Adipose tissue (tissue), 3 donors: Measurements from ENCODE around the gene PGAP2. TPM values are rescaled to one million over a fixed set of nuclear protein-coding genes. Genes with fewer than 3 reads are reported as not detected.

ENCODE experiments used
- H3K27ac ChIP-seq: one replicate; pipeline ENCODE4 v1.5.1; 2013; ENCODE audit warnings: low read depth, low read length
- WGBS, 3 donors: extraction: QIAGEN DNeasy Blood & Tissue Kit; methylation state at CpG; one replicate each; pipeline ENCODE4 v1.1.7; 2013; 5-methylcytosine and 5-hydroxymethylcytosine counted together
- polyA plus RNA-seq, 3 donors: library from polyadenylated mRNA; stranded (reverse); fragments of 200-250 nt; gene quantifications; one replicate each; pipeline ENCODE4 v1.2.3, GENCODE V29; 2013
- donor health status: healthy with polysubstance abuse.
- donor health status: Bipolar disorder and iron deficiency.
- donor health status: healthy.

PGAP2 gene
- polyA plus RNA-seq, 3 donors: 10.4 to 21.9 (median 11.5) TPM

- H3K27ac ChIP-seq: no peak overlapping the region
- 88 to 97% (median 94%) methylated on average over 3 of the region's 3 CpGs for WGBS, 3 donors
These were observed 18.4 kb downstream of the PGAP2 start for GRCh38 chr11:3826721-3827120.

GRCh38 chr11:3827434-3828186, 19.2 kb downstream of the PGAP2 start:
- H3K27ac ChIP-seq: no peak overlapping the region
- WGBS, 3 donors: 88 to 91% (median 89%) methylated on average over 35 of the region's 35 CpGs

- H3K27ac ChIP-seq: no peak overlapping the region
- 95 to 100% (median 97%) methylated on average over 3 of the region's 3 CpGs for WGBS, 3 donors
These were observed 21.7 kb downstream of the PGAP2 start for GRCh38 chr11:3830088-3830487.

- no peak overlapping the region for H3K27ac ChIP-seq
- 52 to 85% (median 68%) methylated on average over 1 of the region's 1 CpG for WGBS, 3 donors
These were observed 22.4 kb downstream of the PGAP2 start for GRCh38 chr11:3830730-3831129.

- H3K27ac ChIP-seq: no peak overlapping the region
- 57 to 80% (median 57%) methylated on average over 12 to 13 of the region's 13 CpGs for WGBS, 3 donors
These were observed 23.2 kb downstream of the PGAP2 start for GRCh38 chr11:3831378-3832239.

- H3K27ac ChIP-seq: no peak overlapping the region
- 67 to 95% (median 92%) methylated on average over 2 of the region's 2 CpGs for WGBS, 3 donors
These were observed 24.5 kb downstream of the PGAP2 start for GRCh38 chr11:3832816-3833215.

GRCh38 chr11:3833449-3833848, 25.1 kb downstream of the PGAP2 start:
- 70 to 93% (median 77%) methylated on average over 2 of the region's 2 CpGs for WGBS, 3 donors
- no peak overlapping the region for H3K27ac ChIP-seq

GRCh38 chr11:3834349-3834663, 25.9 kb downstream of the PGAP2 start:
- 39 to 79% (median 46%) methylated on average over 4 of the region's 4 CpGs for WGBS, 3 donors

GRCh38 chr11:3834664-3835461, 26.5 kb downstream of the PGAP2 start:
- 44 to 83% (median 50%) methylated on average over 7 of the region's 7 CpGs for whole genome bisulfite sequencing, 3 donors
- H3K27ac ChIP-seq: no peak overlapping the region

More at GRCh38 chr11:3834349-3834663, 25.9 kb downstream of the PGAP2 start:
- no peak overlapping the region for H3K27ac ChIP-seq

- H3K27ac ChIP-seq: no peak overlapping the region
- WGBS, 3 donors: 27 to 78% (median 45%) methylated on average over 4 of the region's 4 CpGs
These were observed 27.4 kb downstream of the PGAP2 start for GRCh38 chr11:3835751-3836150.

GRCh38 chr11:3836903-3837302, 28.5 kb downstream of the PGAP2 start:
- WGBS, 3 donors: 28 to 77% (median 36%) methylated on average over 5 of the region's 5 CpGs
- peak overlapping the region; percentile 63 for H3K27ac ChIP-seq

GRCh38 chr11:3837793-3838192, 29.4 kb downstream of the PGAP2 start:
- H3K27ac ChIP-seq: peak overlapping the region; percentile 62
- WGBS, 3 donors: 26 to 86% (median 79%) methylated on average over 1 of the region's 1 CpG

GRCh38 chr11:3838504-3838903, 30.1 kb downstream of the PGAP2 start:
- H3K27ac ChIP-seq: peak overlapping the region; percentile 62

GRCh38 chr11:3840004-3840869, 31.9 kb downstream of the PGAP2 start:
- peak overlapping the region; percentile 93 for H3K27ac ChIP-seq
- 1 to 3% (median 1%) methylated on average over 34 to 46 of the region's 46 CpGs for WGBS, 3 donors

More at GRCh38 chr11:3838504-3838903, 30.1 kb downstream of the PGAP2 start:
- 57 to 86% (median 62%) methylated on average over 2 of the region's 2 CpGs for WGBS, 3 donors

GRCh38 chr11:3840870-3841425, 32.6 kb downstream of the PGAP2 start, which contains the start of gene RHOG:
TSS of gene RHOG (minus strand) at chr11:3840959. CDS start at chr11:3828138, 12,821 bp downstream.
- H3K27ac ChIP-seq: peak within 1 kb of the TSS; percentile 95
- WGBS, 3 donors: 0 to 2% (median 1%) methylated on average over 15 to 42 of the region's 42 CpGs

- 24 to 26% (median 24%) methylated on average over 37 to 44 of the region's 44 CpGs for WGBS, 3 donors
- peak overlapping the region; percentile 95 for H3K27ac ChIP-seq
These were observed 33.3 kb downstream of the PGAP2 start for GRCh38 chr11:3841426-3842350.
